HCT116 (cell line): ENCODE data around the gene CRADD. TPM values are rescaled to one million over a fixed set of nuclear protein-coding genes. Genes with fewer than 3 reads are reported as not detected.

Experiments used
- ATAC-seq: fragments of 200-7000 bp; cut with Tn5 transposase; 2 replicates; pipeline ENCODE4 v1.9.1; 2020; ENCODE audit warnings: mild to moderate bottlenecking, moderate library complexity
- BruUV-seq: library from RNA; stranded (reverse); fragments of 400-500 nt; replicated peaks from 2 replicates; lab custom pipeline; 2021; lab: Mats Ljungman, UMichigan
- CTCF ChIA-PET: fragments of 300-600 bp; sonication (Branson Sonifier 250); formaldehyde crosslinking; loops from one replicate; lab custom pipeline; 2021; ENCODE audit warnings: antibody characterized with exemption; lab: Charles Lee
- POLR2A ChIA-PET: fragments of 300-600, 350-600 bp; sonication (Branson Sonifier 250); formaldehyde crosslinking; loops from one replicate; lab custom pipeline; 2021; ENCODE audit warnings: antibody characterized with exemption; lab: Charles Lee
- RAD21 ChIA-PET, 2 experiments: fragments of 300-600 bp; sonication (Branson Sonifier 250); formaldehyde crosslinking; loops; one replicate each; lab custom pipeline; 2023; ENCODE audit warnings: low total read pairs in 2 of 2; ENCODE audit not compliant: uncharacterized antibody in 2 of 2, unreplicated experiment in 2 of 2, low non-redundant PET in 1 of 2; lab: Charles Lee
- DNase-seq: peaks from one replicate; pipeline ENCODE4 v3.0.0-alpha.2; 2010; ENCODE audit warnings: low read depth, low spot score
- H2AFZ ChIP-seq: fragments of 200-600 bp; shearing (Covaris generic), sonication (generic); 2 replicates; pipeline ENCODE4 v1.6.1; 2017; ENCODE audit warnings: low read depth, mixed run types, mixed read lengths, antibody characterized with exemption, low read length; ENCODE audit not compliant: poor library complexity, severe bottlenecking
- H3K27ac ChIP-seq: 2 replicates; pipeline ENCODE4 v1.5.1; 2012; ENCODE audit warnings: low read depth, low read length
- H3K27me3 ChIP-seq: fragments of 200-600 bp; sonication (generic); 2 replicates; pipeline ENCODE4 v1.6.1; 2016; ENCODE audit warnings: mixed run types, low read length, mixed read lengths; ENCODE audit not compliant: insufficient read depth
- H3K36me3 ChIP-seq, 2 experiments: fragments of 200-500 bp in 1 of 2; fragments of 200-600 bp in 1 of 2; sonication (Bioruptor generic) in 1 of 2; sonication (generic) in 1 of 2; 2 replicates each; pipeline versions ENCODE4 v1.5.1 to v1.6.1; 2014 to 2016; ENCODE audit warnings: low read length in 2 of 2, inconsistent platforms in 1 of 2, mixed read lengths in 1 of 2, mixed run types in 1 of 2; ENCODE audit not compliant: insufficient read depth in 2 of 2, control insufficient read depth in 1 of 2
- H3K4me1 ChIP-seq, 2 experiments: fragments of 200-600 bp in 1 of 2; sonication (generic) in 1 of 2; 2 replicates each; pipeline versions ENCODE4 v1.5.1 to v1.6.1; 2012 to 2017; ENCODE audit warnings: low read length in 2 of 2, inconsistent platforms in 1 of 2, mild to moderate bottlenecking in 1 of 2, mixed read lengths in 1 of 2, mixed run types in 1 of 2, moderate library complexity in 1 of 2; ENCODE audit not compliant: insufficient read depth in 2 of 2, control insufficient read depth in 1 of 2
- H3K4me2 ChIP-seq: fragments of 200-600 bp; sonication (generic); 2 replicates; pipeline ENCODE4 v1.6.1; 2017; ENCODE audit warnings: mixed run types, low read length, mixed read lengths
- H3K4me3 ChIP-seq, 2 experiments: fragments of 200-600 bp in 1 of 2; sonication (generic) in 1 of 2; replicated peaks in 1 of 2; 2 replicates each; pipeline ENCODE4 v1.5.1; 2011 to 2016; ENCODE audit warnings: low read length in 2 of 2, control low read depth in 1 of 2, low read depth in 1 of 2, mild to moderate bottlenecking in 1 of 2, mixed read lengths in 1 of 2, mixed run types in 1 of 2
- H3K79me2 ChIP-seq: fragments of 200-600 bp; sonication (generic); 2 replicates; pipeline ENCODE4 v1.6.1; 2017; ENCODE audit warnings: mild to moderate bottlenecking, mixed run types, low read length, moderate library complexity, mixed read lengths; ENCODE audit not compliant: insufficient read depth
- H3K9ac ChIP-seq: fragments of 200-600 bp; sonication (generic); 2 replicates; pipeline ENCODE4 v1.6.1; 2016; ENCODE audit warnings: low read length, mixed read lengths
- H3K9me2 ChIP-seq: fragments of 200-600 bp; sonication (generic), shearing (Covaris generic); 2 replicates; pipeline ENCODE4 v1.6.1; 2017; ENCODE audit warnings: mixed run types, mild to moderate bottlenecking, moderate library complexity; ENCODE audit not compliant: insufficient read depth
- H3K9me3 ChIP-seq, 2 experiments: fragments of 200-500 bp in 1 of 2; fragments of 200-600 bp in 1 of 2; sonication (Bioruptor generic) in 1 of 2; sonication (generic) in 1 of 2; 2 replicates each; pipeline ENCODE4 v1.6.1; 2014 to 2017; ENCODE audit warnings: low read length in 2 of 2, mixed read lengths in 2 of 2, inconsistent platforms in 1 of 2, low read depth in 1 of 2, mild to moderate bottlenecking in 1 of 2, mixed run types in 1 of 2, moderate library complexity in 1 of 2; ENCODE audit not compliant: control insufficient read depth in 1 of 2, insufficient read depth in 1 of 2
- H4K20me1 ChIP-seq: fragments of 200-600 bp; sonication (generic), shearing (Covaris generic); 2 replicates; pipeline ENCODE4 v1.6.1; 2017; ENCODE audit warnings: mixed run types, mild to moderate bottlenecking, moderate library complexity; ENCODE audit not compliant: insufficient read depth
- CBX3 ChIP-seq: IDR thresholded peaks from 2 replicates; pipeline ENCODE4 v1.6.1; 2012; ENCODE audit warnings: low read depth
- CEBPB ChIP-seq: IDR thresholded peaks from 2 replicates; pipeline ENCODE4 v1.6.1; 2012; ENCODE audit warnings: low read depth
- ELF1 ChIP-seq: IDR thresholded peaks from 2 replicates; pipeline ENCODE4 v1.6.1; 2012; ENCODE audit warnings: low read depth, borderline replicate concordance
- POLR2AphosphoS5 ChIP-seq: IDR thresholded peaks from 2 replicates; pipeline ENCODE4 v1.6.1; 2011; ENCODE audit warnings: mild to moderate bottlenecking, low read depth, low read length, moderate library complexity
- REST ChIP-seq: IDR thresholded peaks from 2 replicates; pipeline ENCODE4 v1.6.1; 2012; ENCODE audit warnings: low read depth
- SP1 ChIP-seq: IDR thresholded peaks from 2 replicates; pipeline ENCODE4 v1.6.1; 2012; ENCODE audit warnings: low read depth
- SRF ChIP-seq: IDR thresholded peaks from 2 replicates; pipeline ENCODE4 v1.6.1; 2012; ENCODE audit warnings: low read depth
- intact Hi-C: fragments of 100-400 bp; cut with micrococcal nuclease; formaldehyde crosslinking; loops from 2 replicates; pipeline ENCODE4 v1.10.0; 2022
- total RNA-seq: library from RNA; stranded (reverse); gene quantifications from one replicate; pipeline ENCODE4 v1.2.1, GENCODE V29; 2021; ENCODE audit not compliant: unreplicated experiment
- TF ChIP-seq, protein P1 (sequence below): IDR thresholded peaks from 2 replicates; pipeline ENCODE4 v1.6.1; 2011; ENCODE audit warnings: mild to moderate bottlenecking, low read length, moderate library complexity; ENCODE audit not compliant: insufficient replicate concordance; ENCODE audit errors: extremely low read depth

The CRADD gene
- total RNA-seq, 1 experiment from 2014 or later = 12.2 TPM

DNA sequence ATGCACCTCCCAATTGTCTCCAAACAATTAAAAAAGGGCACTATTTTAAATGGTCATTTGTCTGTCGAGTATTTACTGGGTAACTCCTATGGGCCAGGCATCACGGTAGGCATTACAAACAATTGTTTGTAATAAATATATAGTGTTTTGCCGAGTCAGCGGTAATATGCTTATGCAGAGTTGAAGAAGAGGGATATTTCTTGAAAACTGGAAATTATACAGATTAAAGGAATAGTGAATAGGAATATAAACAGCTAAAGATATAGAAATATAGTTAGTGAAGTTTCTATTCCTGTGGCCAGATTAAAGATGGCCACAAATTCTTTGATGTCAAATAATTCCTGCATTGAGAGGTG is 13.5 kb upstream of the CRADD start:
- DNase-seq (no peak), ATAC-seq (no peak)
- RAD21 ChIA-PET = no interaction called here
- Histone ChIP-seq H3K27ac (no peak overlapping the region), H3K9ac (no peak overlapping the region), H3K9me2 (no peaks in the 10 kb centered on the region), H3K36me3 (no peaks in the 10 kb centered on the region), H2AFZ (no peak overlapping the region), H3K4me3 (no peak overlapping the region), H3K27me3 (no peaks in the 10 kb centered on the region), H3K4me1 (no peaks in the 10 kb centered on the region), H4K20me1 (no peaks in the 10 kb centered on the region), H3K4me2 (no peak overlapping the region), H3K9me3 (no peaks in the 10 kb centered on the region), H3K79me2 (no peaks in the 10 kb centered on the region)
- TF ChIP-seq CBX3 = no peak
- TF ChIP-seq POLR2AphosphoS5 = no peak
- TF ChIP-seq SP1 = no peak
- TF ChIP-seq, protein P1, sequence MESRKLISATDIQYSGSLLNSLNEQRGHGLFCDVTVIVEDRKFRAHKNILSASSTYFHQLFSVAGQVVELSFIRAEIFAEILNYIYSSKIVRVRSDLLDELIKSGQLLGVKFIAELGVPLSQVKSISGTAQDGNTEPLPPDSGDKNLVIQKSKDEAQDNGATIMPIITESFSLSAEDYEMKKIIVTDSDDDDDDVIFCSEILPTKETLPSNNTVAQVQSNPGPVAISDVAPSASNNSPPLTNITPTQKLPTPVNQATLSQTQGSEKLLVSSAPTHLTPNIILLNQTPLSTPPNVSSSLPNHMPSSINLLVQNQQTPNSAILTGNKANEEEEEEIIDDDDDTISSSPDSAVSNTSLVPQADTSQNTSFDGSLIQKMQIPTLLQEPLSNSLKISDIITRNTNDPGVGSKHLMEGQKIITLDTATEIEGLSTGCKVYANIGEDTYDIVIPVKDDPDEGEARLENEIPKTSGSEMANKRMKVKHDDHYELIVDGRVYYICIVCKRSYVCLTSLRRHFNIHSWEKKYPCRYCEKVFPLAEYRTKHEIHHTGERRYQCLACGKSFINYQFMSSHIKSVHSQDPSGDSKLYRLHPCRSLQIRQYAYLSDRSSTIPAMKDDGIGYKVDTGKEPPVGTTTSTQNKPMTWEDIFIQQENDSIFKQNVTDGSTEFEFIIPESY = no peak
- no peak for TF ChIP-seq CEBPB
- no peak for TF ChIP-seq SRF
- no peak for TF ChIP-seq REST
- TF ChIP-seq ELF1 = no peak
- CTCF ChIA-PET = no interaction called here
- intact Hi-C loops = no loop called here
- BruUV-seq = no TSS peak
- POLR2A ChIA-PET = no interaction called here
